Smooth muscle cell (in vitro differentiated cells): ENCODE measurements around the gene ELF3. TPM values are rescaled to one million over a fixed set of nuclear protein-coding genes. Genes with fewer than 3 reads are reported as not detected.

Source experiments
- DNase-seq: peaks from one replicate; lab custom pipeline; 2025; ENCODE audit not compliant: unreplicated experiment; lab: John Stamatoyannopoulos, UW
- H2AFZ ChIP-seq: fragments of 200-600 bp; sonication (generic); 2 replicates; pipeline ENCODE4 v1.6.0; 2016; ENCODE audit warnings: antibody characterized with exemption, low read depth, mild to moderate bottlenecking
- H3F3A ChIP-seq: fragments of 200-600 bp; sonication (generic); 2 replicates; pipeline ENCODE4 v1.6.0; 2017; ENCODE audit warnings: antibody characterized with exemption, low read depth
- H3K27ac ChIP-seq: fragments of 200-600 bp; sonication (generic); 2 replicates; pipeline ENCODE4 v1.5.1; 2016; ENCODE audit warnings: low read depth, mild to moderate bottlenecking
- H3K27me3 ChIP-seq: fragments of 200-600 bp; sonication (generic); 2 replicates; pipeline ENCODE4 v1.6.1; 2016; ENCODE audit warnings: low read depth, mild to moderate bottlenecking
- H3K36me3 ChIP-seq: fragments of 200-600 bp; sonication (generic); 2 replicates; pipeline ENCODE4 v1.5.1; 2016; ENCODE audit warnings: low read depth
- H3K4me1 ChIP-seq: fragments of 200-600 bp; sonication (generic); 2 replicates; pipeline ENCODE4 v1.5.1; 2016; ENCODE audit warnings: low read depth
- H3K4me2 ChIP-seq: fragments of 200-600 bp; sonication (generic); 2 replicates; pipeline ENCODE4 v1.6.0; 2016; ENCODE audit warnings: mild to moderate bottlenecking
- H3K4me3 ChIP-seq: fragments of 200-600 bp; sonication (generic); 2 replicates; pipeline ENCODE4 v1.5.1; 2016; ENCODE audit warnings: mild to moderate bottlenecking
- H3K79me2 ChIP-seq: fragments of 200-600 bp; sonication (generic); 2 replicates; pipeline ENCODE4 v1.6.0; 2016; ENCODE audit warnings: low read depth, mild to moderate bottlenecking
- H3K9ac ChIP-seq: fragments of 200-600 bp; sonication (generic); 2 replicates; pipeline ENCODE4 v1.6.0; 2016; ENCODE audit warnings: low read depth
- H3K9me3 ChIP-seq: fragments of 200-600 bp; sonication (generic); replicated peaks from 2 replicates; pipeline ENCODE4 v1.5.1; 2016; ENCODE audit warnings: low read depth
- H4K20me1 ChIP-seq: fragments of 200-600 bp; sonication (generic); 2 replicates; pipeline ENCODE4 v1.6.0; 2016; ENCODE audit warnings: low read depth
- WGBS: methylation state at CpG from one replicate; pipeline ENCODE4 v1.1.7; 2016; ENCODE audit warnings: low lambda C conversion rate; 5-methylcytosine and 5-hydroxymethylcytosine counted together
- polyA plus RNA-seq: library from polyadenylated mRNA; unstranded; fragments of >200 nt; fragmentation: Nextera tagmentation; extraction: Ambion mirVana; gene quantifications from 2 replicates; pipeline ENCODE4 v1.2.1, GENCODE V29; 2016
- total RNA-seq: library from RNA; depleted of rRNA; stranded (reverse); fragments of >200 nt; gene quantifications from 2 replicates; pipeline ENCODE4 v1.2.3, GENCODE V29; 2014
- TF ChIP-seq, protein P1 (sequence below): fragments of 200-600 bp; sonication (generic); IDR thresholded peaks from 2 replicates; pipeline ENCODE4 v1.5.1; 2017; ENCODE audit warnings: borderline replicate concordance, mild to moderate bottlenecking, antibody characterized with exemption; ENCODE audit not compliant: insufficient read depth, poor library complexity, severe bottlenecking

The ELF3 gene
- total and polyA plus RNA-seq, 2 experiments from 2014 or later = 0.96 to 5.2 TPM

DNA sequence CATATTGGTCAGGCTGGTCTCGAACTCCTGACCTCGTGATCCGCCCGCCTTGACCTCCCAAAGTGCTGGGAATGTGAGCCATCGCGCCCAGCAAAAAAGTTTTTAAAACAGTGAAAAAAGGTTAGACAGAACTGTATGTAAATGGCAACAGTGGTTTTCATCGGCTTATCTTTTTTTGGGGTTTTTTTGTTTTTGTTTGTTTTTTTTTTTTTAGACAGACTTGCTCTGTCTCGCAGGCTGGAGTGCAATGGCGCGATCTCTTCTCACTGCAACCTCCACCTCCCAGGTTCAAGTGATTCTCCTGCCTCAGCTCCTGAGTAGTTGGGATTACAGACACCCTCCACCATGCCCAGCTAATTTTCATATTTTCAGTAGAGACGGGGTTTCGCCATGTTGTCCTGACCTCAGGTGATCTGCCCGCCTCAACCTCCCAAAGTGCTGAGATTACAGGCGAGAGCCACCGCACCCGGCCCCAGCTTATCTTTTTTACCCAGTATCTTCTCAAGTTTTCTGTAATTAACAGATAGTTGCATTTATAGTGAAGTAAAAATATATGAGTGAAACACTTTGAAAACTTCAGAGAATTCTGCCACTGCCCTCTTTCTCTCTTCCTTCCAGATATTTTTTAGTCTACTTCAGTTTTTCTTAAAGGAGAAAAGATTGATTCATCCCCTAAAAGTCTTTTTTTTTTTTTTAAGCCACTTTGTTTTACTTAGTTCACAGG is 42.0 kb upstream of the ELF3 start:
- Histone ChIP-seq H3K9ac (no peak overlapping the region), H3K79me2 (peaks cover 22% of the 10 kb centered on the region), H3K9me3 (no peaks in the 10 kb centered on the region), H3K27ac (no peak overlapping the region), H3K4me3 (no peak overlapping the region), H4K20me1 (peaks cover 59% of the 10 kb centered on the region), H3K4me2 (no peak overlapping the region), H3K27me3 (no peaks in the 10 kb centered on the region), H3F3A (peaks cover 5% of the 10 kb centered on the region), H2AFZ (no peak overlapping the region), H3K36me3 (peaks cover 22% of the 10 kb centered on the region), H3K4me1 (no peaks in the 10 kb centered on the region)
- WGBS = 97% methylated on average over 16 of the region's 16 CpGs
- TF ChIP-seq, protein P1, sequence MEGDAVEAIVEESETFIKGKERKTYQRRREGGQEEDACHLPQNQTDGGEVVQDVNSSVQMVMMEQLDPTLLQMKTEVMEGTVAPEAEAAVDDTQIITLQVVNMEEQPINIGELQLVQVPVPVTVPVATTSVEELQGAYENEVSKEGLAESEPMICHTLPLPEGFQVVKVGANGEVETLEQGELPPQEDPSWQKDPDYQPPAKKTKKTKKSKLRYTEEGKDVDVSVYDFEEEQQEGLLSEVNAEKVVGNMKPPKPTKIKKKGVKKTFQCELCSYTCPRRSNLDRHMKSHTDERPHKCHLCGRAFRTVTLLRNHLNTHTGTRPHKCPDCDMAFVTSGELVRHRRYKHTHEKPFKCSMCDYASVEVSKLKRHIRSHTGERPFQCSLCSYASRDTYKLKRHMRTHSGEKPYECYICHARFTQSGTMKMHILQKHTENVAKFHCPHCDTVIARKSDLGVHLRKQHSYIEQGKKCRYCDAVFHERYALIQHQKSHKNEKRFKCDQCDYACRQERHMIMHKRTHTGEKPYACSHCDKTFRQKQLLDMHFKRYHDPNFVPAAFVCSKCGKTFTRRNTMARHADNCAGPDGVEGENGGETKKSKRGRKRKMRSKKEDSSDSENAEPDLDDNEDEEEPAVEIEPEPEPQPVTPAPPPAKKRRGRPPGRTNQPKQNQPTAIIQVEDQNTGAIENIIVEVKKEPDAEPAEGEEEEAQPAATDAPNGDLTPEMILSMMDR = no peak
- no peak for DNase-seq

DNA sequence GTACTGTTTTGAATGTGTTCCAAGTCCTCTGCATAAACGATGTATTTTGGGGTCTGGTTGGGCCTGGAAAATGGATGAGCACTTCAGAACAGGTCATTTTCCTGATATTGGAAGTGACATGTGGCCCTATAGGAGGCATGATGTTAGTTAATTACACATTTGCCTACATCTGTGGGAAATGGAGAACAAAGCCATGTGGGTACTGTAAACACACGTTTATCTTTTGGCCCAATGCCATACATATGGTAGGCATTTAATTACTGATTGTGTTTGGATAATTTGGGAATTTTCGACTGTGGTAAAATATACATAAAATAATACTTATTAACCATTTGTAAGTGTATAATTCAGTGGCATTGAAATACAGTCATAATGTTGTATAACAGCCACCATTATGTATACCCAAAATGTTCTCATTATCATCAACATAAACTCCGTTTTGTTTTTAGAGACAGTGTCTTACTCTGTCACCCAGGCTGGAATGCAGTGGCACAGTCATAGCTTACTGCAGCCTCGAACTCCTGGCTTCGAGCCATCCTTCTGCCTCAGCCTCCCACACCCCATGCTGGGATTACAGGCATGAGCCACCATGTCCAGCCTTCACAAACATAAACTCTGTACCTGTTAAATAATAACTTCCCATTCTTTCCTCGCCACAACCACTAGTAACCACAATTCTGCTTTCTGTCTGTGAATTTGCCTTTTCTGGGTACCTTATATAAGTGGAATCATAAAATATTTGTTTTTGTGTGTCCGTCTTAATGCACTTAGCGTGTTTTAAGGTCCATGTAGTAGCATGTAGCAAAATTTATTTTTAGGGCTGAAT is 39.8 kb upstream of the ELF3 start:
- no peaks in the 10 kb centered on the region for H3K4me1 ChIP-seq
- no peak overlapping the region for H2AFZ ChIP-seq
- H3K79me2 ChIP-seq = peaks cover 13% of the 10 kb centered on the region
- 70% methylated on average over 9 of the region's 9 CpGs for WGBS
- no peak overlapping the region for H3K9ac ChIP-seq
- H3K27me3 ChIP-seq = no peaks in the 10 kb centered on the region
- H3K4me2 ChIP-seq = no peak overlapping the region
- H3K4me3 ChIP-seq = no peak overlapping the region
- no peak for DNase-seq
- TF ChIP-seq, protein P1 = no peak
- H3K27ac ChIP-seq = no peak overlapping the region
- H4K20me1 ChIP-seq = peaks cover 40% of the 10 kb centered on the region
- H3F3A ChIP-seq = no peaks in the 10 kb centered on the region
- peaks cover 16% of the 10 kb centered on the region for H3K36me3 ChIP-seq
- H3K9me3 ChIP-seq = no peaks in the 10 kb centered on the region

DNA sequence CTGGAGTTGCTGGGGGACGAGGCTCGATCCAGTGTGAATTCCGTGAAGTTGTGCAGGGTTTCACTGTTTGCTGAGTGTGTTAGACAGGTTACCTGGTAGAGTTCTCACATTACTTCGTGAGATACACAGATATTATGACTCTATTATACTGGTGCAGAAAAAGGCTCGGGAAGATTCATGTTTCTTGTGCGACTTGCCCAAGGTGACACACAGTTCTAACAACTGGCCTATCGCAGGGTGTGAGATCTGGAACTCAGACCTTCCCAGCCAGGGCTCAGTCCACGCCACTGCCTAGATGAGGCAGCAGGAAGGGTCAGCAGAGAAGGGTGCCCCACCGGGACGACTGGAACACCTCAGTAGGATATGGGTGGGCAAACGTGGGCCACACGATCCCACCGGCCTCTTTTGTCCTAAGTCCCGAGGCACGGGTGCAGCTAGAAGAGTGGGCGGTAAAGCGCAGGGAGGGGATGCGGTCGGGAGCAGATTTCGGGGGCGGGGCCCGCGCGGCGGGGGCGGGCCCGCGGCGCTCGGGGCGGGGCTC is 28.2 kb upstream of the ELF3 start:
- Histone ChIP-seq H3K9me3 (no peaks in the 10 kb centered on the region), H3K4me3 (peak overlapping the region; percentile 97), H3K27ac (no peak overlapping the region), H4K20me1 (peaks cover 26% of the 10 kb centered on the region), H3K4me2 (peak overlapping the region; percentile 100), H2AFZ (no peak overlapping the region), H3K79me2 (peaks cover 38% of the 10 kb centered on the region), H3F3A (peaks cover 9% of the 10 kb centered on the region), H3K4me1 (peaks cover 5% of the 10 kb centered on the region), H3K36me3 (no peaks in the 10 kb centered on the region), H3K27me3 (no peaks in the 10 kb centered on the region), H3K9ac (no peak overlapping the region)
- TF ChIP-seq, protein P1 = no peak
- 17% methylated on average over 24 of the region's 31 CpGs for WGBS
- DNase-seq = no peak
